Mesodermal cell (in vitro differentiated cells): Measurements from ENCODE around the gene SYNE2.

Source experiments
- H3K27ac ChIP-seq: 2 replicates; pipeline ENCODE4 v1.7.0; 2013; ENCODE audit warnings: mild to moderate bottlenecking, low read depth, low read length, moderate library complexity; ENCODE audit not compliant: severe bottlenecking
- H3K36me3 ChIP-seq: 2 replicates; pipeline ENCODE4 v1.7.1; 2013; ENCODE audit warnings: mild to moderate bottlenecking, low read length, moderate library complexity; ENCODE audit not compliant: control insufficient read depth, insufficient read depth
- H3K4me1 ChIP-seq: one replicate; pipeline ENCODE4 v1.7.1; 2013; ENCODE audit warnings: mild to moderate bottlenecking, low read length; ENCODE audit not compliant: insufficient read depth, control insufficient read depth, poor library complexity, severe bottlenecking
- H3K4me3 ChIP-seq: 2 replicates; pipeline ENCODE4 v1.7.0; 2013; ENCODE audit warnings: low read length, control low read depth, mild to moderate bottlenecking; ENCODE audit not compliant: insufficient read depth, poor library complexity, severe bottlenecking; ENCODE audit errors: extremely low read depth
- H3K9me3 ChIP-seq: 2 replicates; pipeline ENCODE4 v1.7.1; 2013; ENCODE audit warnings: mild to moderate bottlenecking, low read length, moderate library complexity; ENCODE audit not compliant: control insufficient read depth
- WGBS, 2 experiments: methylation state at CpG; one replicate each; pipeline ENCODE4 v1.1.5; 2013; ENCODE audit warnings: missing lambda C conversion rate in 2 of 2; ENCODE audit not compliant: insufficient coverage in 2 of 2; 5-methylcytosine and 5-hydroxymethylcytosine counted together

SYNE2 gene

GRCh38 chr14:64213853-64214570, 361.2 kb downstream of the SYNE2 start:
- H3K36me3 ChIP-seq: no peaks in the 10 kb centered on the region
- WGBS, 2 experiments: 91 to 97% methylated on average over 15 of the region's 15 CpGs
- no peaks in the 10 kb centered on the region for H3K9me3 ChIP-seq
- no peak overlapping the region for H3K4me3 ChIP-seq
- peak overlapping the region; percentile 57 for H3K27ac ChIP-seq
- peaks cover 8% of the 10 kb centered on the region for H3K4me1 ChIP-seq

GRCh38 chr14:64215274-64215673, 362.5 kb downstream of the SYNE2 start:
- Histone ChIP-seq H3K4me1 (peaks cover 8% of the 10 kb centered on the region), H3K27ac (no peak overlapping the region), H3K4me3 (no peak overlapping the region), H3K9me3 (no peaks in the 10 kb centered on the region), H3K36me3 (peaks cover 4% of the 10 kb centered on the region)
- 95 to 97% methylated on average over 5 to 8 of the region's 10 CpGs for WGBS, 2 experiments

GRCh38 chr14:64215978-64216377, 363.2 kb downstream of the SYNE2 start:
- Histone ChIP-seq H3K36me3 (peaks cover 4% of the 10 kb centered on the region), H3K27ac (no peak overlapping the region), H3K4me1 (peaks cover 8% of the 10 kb centered on the region), H3K9me3 (no peaks in the 10 kb centered on the region), H3K4me3 (no peak overlapping the region)
- 97% methylated on average over 10 to 11 of the region's 13 CpGs for WGBS, 2 experiments

GRCh38 chr14:64217308-64217707, 364.5 kb downstream of the SYNE2 start:
- no peaks in the 10 kb centered on the region for H3K9me3 ChIP-seq
- H3K36me3 ChIP-seq: peaks cover 4% of the 10 kb centered on the region
- 93 to 100% methylated on average over 3 to 4 of the region's 4 CpGs for WGBS, 2 experiments
- H3K27ac ChIP-seq: no peak overlapping the region
- no peak overlapping the region for H3K4me3 ChIP-seq
- H3K4me1 ChIP-seq: peaks cover 7% of the 10 kb centered on the region

- Histone ChIP-seq H3K36me3 (peaks cover 4% of the 10 kb centered on the region), H3K4me3 (no peak overlapping the region), H3K9me3 (no peaks in the 10 kb centered on the region), H3K4me1 (peaks cover 2% of the 10 kb centered on the region), H3K27ac (no peak overlapping the region)
- WGBS, 2 experiments: 95 to 96% methylated on average over 4 to 7 of the region's 7 CpGs
These were observed 365.0 kb downstream of the SYNE2 start for GRCh38 chr14:64217834-64218233.

GRCh38 chr14:64218344-64219240, 365.8 kb downstream of the SYNE2 start:
- H3K9me3 ChIP-seq: no peaks in the 10 kb centered on the region
- peaks cover 4% of the 10 kb centered on the region for H3K36me3 ChIP-seq
- no peak overlapping the region for H3K27ac ChIP-seq
- H3K4me1 ChIP-seq: peaks cover 2% of the 10 kb centered on the region
- no peak overlapping the region for H3K4me3 ChIP-seq
- WGBS, 2 experiments: 96 to 98% methylated on average over 8 to 11 of the region's 15 CpGs

GRCh38 chr14:64220056-64220455, 367.3 kb downstream of the SYNE2 start:
- 86 to 100% methylated on average over 3 of the region's 4 CpGs for WGBS, 2 experiments
- Histone ChIP-seq H3K27ac (no peak overlapping the region), H3K9me3 (no peaks in the 10 kb centered on the region), H3K4me1 (peaks cover 2% of the 10 kb centered on the region), H3K36me3 (peaks cover 9% of the 10 kb centered on the region), H3K4me3 (no peak overlapping the region)

- peaks cover 9% of the 10 kb centered on the region for H3K36me3 ChIP-seq
These were observed 367.7 kb downstream of the SYNE2 start for GRCh38 chr14:64220466-64220865.

GRCh38 chr14:64221391-64222003, 368.7 kb downstream of the SYNE2 start:
- no peak overlapping the region for H3K27ac ChIP-seq
- peaks cover 2% of the 10 kb centered on the region for H3K4me1 ChIP-seq
- WGBS, 2 experiments: 93% methylated on average over 13 of the region's 14 CpGs
- H3K36me3 ChIP-seq: peaks cover 9% of the 10 kb centered on the region
- H3K9me3 ChIP-seq: no peaks in the 10 kb centered on the region
- no peak overlapping the region for H3K4me3 ChIP-seq

More at GRCh38 chr14:64220466-64220865, 367.7 kb downstream of the SYNE2 start:
- WGBS, 2 experiments: 91 to 94% methylated on average over 13 to 14 of the region's 14 CpGs
- peaks cover 2% of the 10 kb centered on the region for H3K4me1 ChIP-seq
- no peak overlapping the region for H3K27ac ChIP-seq
- H3K4me3 ChIP-seq: no peak overlapping the region
- H3K9me3 ChIP-seq: no peaks in the 10 kb centered on the region

- H3K4me3 ChIP-seq: no peak overlapping the region
- no peak overlapping the region for H3K27ac ChIP-seq
- H3K36me3 ChIP-seq: peaks cover 8% of the 10 kb centered on the region
- no peaks in the 10 kb centered on the region for H3K9me3 ChIP-seq
- WGBS, 2 experiments: 96% methylated on average over 7 to 9 of the region's 10 CpGs
- H3K4me1 ChIP-seq: no peaks in the 10 kb centered on the region
These were observed 372.4 kb downstream of the SYNE2 start for GRCh38 chr14:64225151-64225757.
